Gastroesophageal sphincter (tissue), 3 donors: ENCODE measurements around the gene SUSD3.

ENCODE experiments used
- CTCF ChIP-seq, 4 experiments: fragments of 200-600 bp in 2 of 4; fragments of 450-650 bp in 2 of 4; sonication (generic) in 1 of 4; IDR thresholded peaks; one replicate each; pipeline ENCODE4 v1.5.1; 2017 to 2019; ENCODE audit warnings: antibody characterized with exemption in 4 of 4, mild to moderate bottlenecking in 2 of 4, moderate library complexity in 2 of 4
- EP300 ChIP-seq: sonication (generic); formaldehyde crosslinking; IDR thresholded peaks from one replicate; pipeline ENCODE4 v1.6.1; 2017; ENCODE audit warnings: antibody characterized with exemption, mild to moderate bottlenecking
- POLR2A ChIP-seq, 2 donors: fragments of 450-650 bp; IDR thresholded peaks; one replicate each; pipeline ENCODE4 v1.6.1; 2017; ENCODE audit warnings: antibody characterized with exemption in 2 of 2, mild to moderate bottlenecking in 2 of 2, moderate library complexity in 1 of 2
- POLR2AphosphoS5 ChIP-seq: sonication (generic); formaldehyde crosslinking; IDR thresholded peaks from one replicate; pipeline ENCODE4 v1.6.1; 2017; ENCODE audit warnings: antibody characterized with exemption

GRCh38 chr9:93084471-93084881 is 26.0 kb downstream of the SUSD3 start:
- TF ChIP-seq CTCF (IDR thresholded peaks at IDR 0.05) (no peak), POLR2AphosphoS5 (no peak), EP300 (no peak), POLR2A (IDR thresholded peaks at IDR 0.05) (no peak)
